Nucleus accumbens (tissue), 56 donors: ENCODE data around the gene KCNC1.

Experiments
- DNase-seq, 56 donors: peaks; one replicate each; lab custom pipeline; 2025; lab: John Stamatoyannopoulos, UW

KCNC1 gene

DNA sequence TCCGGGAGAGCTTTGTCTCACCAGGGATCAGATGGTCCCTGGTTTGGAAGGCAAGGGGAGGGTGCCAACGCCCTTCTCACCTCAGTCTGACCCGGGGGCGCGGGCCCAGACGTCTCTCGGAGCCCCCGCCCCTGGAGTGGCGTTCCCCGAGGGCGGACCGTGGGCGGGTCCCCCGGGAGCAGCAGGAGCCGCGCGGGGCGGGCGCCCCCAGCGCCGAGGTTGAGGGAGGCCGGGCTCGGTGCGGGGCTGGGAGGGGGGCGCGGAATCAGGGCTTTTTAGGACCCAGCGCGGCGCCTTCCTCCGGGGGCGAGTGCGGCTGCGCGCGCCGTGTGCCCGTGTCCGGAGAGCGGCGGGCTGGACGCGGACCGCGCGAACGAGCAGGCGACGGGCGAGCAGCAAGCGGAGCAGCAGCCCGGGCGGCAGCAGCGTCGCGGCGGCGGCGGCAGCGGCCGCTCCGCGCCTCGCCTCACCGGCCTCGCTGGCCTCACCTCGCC, at the start of gene KCNC1:
TSS of gene KCNC1 (plus strand) at position 364 of the 494 bp plus-strand sequence. CDS start 1,222 bp downstream, outside the sequence.
- peak in 28 of 56 donors; percentile 10 to 68 (median 36) for DNase-seq

DNA sequence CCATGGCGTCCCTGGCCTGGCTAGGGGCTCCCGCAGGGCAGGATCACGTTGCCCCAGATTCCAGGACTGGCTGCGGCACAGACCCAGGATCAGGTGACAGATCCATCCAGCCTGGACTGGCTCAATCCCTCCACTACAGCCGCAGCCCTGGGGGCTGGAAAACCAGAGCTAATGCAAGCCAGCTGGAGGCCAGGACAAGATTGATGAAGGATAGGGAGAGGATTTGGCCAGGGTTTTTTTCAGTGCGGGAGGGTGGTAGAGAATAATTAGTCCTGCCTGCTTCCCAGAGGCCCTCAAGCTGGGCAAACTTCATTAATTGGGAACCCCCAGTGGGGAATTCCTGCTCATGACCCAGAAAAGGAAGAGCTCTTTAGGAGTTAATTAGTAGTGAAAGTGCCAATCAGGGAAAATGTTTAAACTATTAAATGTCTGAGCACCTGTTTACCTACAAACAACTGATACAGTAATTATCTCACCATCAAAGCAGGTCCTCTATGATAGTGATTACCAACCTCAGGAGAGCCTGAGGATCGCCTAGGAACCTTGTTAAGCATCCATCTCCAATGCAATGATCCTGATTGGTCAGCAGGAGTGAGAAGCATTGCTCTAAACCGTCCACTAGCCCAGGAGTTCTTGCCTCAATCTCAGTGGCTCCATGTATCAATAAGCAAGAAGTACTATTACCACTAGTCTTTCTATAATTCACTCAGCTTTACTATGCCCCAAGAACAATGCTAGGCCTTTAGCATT, 48.2 kb upstream of the KCNC1 start:
- no peak for DNase-seq

DNA sequence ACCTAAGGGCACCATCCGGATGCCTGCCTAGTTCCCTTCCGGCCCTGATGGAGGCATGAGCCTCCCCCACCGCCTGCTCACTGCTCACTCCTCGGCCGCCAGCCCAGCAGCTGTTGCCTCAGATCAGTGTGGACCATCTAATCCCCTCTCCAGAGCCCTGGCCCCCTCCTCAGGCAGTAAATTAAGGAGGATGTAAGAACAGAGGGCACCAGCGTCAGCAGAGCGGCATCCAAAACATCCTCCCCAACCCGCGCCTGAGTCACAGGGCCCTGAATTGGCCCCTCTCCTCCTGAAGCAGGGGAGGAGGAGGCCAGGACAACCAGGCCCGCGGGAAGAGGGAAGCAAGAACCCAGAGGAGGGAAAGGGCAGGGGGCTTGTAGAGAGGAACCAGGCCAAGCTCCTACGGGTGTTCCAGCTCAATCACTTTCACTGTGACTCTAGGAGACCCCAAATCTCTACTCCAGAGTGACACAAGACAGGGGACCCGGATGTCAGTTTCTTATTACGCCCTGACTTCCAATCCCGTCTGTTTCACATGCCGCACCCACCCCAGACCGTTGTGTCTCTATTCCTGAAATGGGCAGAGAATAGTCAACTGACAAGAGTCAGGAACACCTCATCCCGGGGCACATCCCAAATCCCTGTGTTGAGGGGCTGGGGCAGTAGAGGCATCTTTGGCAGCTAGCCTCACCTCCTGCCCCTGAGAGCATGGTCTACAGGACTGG, 46.5 kb upstream of the KCNC1 start:
- DNase-seq, result no peak

DNA sequence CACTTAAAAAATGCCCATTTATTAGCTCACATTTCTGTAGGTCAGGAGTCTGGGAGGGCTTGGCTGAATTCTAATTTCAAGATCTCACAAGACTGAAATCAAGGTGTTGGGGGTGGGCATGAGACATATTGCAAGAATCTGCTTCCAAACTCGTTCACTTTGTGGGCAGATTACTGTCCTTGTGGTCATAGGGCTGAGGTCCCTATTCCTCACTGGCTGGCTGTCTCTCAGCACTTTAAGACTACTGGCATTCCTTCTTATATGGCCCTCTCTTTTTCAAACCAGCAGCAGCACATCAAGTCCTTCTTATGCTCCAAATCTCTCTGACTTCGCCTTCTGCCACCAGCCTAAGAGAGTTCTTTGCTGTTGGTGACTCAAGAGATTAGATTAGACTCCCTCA, 43.0 kb upstream of the KCNC1 start:
- DNase-seq, result no peak

DNA sequence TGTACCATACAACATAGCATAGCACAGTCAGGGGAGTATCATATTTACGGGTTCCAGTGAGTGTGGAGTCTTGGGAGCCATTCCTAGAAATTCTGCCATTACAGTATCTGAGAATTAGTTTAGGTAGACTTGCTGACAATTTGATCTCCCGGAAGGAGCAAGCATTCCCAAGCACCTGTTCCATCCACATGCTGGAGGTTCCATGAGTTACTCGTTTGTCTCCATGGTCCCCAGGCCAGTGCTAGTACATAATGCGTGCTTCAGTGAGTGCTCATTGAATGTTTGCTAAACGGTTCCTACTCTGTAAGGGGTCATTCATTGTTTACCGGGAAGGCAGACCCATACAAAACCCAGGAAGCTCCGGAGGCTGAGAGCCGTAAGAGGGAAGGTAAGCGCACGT, 42.6 kb upstream of the KCNC1 start:
- no peak for DNase-seq

DNA sequence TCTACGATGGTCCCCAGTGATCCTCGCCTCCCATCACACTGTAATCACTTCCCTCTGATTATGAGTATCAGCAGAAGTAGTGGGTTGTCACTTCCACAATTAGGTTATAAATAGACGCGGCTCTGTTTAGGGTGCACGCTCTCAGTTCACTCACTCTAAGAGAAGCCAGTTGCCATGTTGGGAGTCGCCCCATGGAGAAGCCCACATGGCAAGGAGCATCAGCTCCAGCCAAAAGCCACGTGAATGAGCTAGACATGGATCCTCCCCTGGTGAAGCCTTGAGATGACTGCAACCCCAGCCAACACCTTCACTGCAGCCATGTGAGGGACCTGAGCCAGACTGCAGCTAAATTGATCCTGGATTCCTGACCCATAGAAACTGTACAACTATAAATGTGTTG, 41.6 kb upstream of the KCNC1 start:
- no peak for DNase-seq

DNA sequence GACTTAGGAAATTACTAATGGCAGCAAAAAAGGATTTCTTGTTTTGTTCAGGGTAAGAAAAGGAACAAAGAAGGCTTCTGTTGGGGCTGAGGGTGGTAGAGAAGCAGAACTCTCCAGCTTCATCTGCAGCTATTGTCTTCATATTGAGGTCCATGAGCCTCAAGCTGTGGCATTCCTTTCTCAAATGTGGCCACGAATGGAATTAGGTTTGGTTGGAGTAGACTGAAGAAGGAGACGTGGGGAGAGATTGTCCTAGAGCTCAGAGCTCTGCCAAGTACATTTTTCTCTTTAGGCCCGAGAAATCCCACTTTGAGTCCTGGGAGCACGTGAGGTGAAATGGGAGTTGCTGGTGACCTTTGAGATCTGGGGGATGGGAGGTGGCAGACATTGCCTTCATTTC, 41.0 kb upstream of the KCNC1 start:
- no peak for DNase-seq

DNA sequence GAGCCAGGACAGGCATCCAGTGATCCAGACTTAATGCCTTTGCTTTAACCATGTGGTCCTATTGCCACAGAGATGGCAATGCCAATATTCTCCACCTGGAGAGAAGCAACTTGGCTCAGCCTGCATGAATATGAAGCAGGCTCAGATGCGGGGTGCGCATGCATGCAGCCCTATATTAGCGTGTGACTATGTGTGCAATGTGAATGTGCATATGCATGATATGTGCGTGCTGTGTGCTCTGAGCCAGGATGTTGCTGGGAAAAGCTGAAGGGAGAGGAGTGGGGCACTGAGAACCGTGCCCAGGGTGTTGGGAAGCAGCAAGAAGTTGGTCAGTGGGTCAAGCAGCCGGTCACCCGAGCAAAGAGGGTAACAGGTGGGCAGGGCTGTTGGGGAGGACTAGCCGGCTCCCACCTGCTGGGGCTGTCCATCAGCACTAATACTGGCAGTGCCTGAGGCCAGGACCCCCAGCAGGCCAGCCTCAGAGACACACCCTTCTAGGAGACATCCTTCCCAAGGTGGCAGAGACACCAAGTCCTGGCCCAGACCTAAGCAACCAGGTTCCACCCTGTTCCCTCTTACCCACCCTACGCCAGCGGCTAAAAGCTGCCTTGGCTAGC, 40.0 kb upstream of the KCNC1 start:
- no peak for DNase-seq

DNA sequence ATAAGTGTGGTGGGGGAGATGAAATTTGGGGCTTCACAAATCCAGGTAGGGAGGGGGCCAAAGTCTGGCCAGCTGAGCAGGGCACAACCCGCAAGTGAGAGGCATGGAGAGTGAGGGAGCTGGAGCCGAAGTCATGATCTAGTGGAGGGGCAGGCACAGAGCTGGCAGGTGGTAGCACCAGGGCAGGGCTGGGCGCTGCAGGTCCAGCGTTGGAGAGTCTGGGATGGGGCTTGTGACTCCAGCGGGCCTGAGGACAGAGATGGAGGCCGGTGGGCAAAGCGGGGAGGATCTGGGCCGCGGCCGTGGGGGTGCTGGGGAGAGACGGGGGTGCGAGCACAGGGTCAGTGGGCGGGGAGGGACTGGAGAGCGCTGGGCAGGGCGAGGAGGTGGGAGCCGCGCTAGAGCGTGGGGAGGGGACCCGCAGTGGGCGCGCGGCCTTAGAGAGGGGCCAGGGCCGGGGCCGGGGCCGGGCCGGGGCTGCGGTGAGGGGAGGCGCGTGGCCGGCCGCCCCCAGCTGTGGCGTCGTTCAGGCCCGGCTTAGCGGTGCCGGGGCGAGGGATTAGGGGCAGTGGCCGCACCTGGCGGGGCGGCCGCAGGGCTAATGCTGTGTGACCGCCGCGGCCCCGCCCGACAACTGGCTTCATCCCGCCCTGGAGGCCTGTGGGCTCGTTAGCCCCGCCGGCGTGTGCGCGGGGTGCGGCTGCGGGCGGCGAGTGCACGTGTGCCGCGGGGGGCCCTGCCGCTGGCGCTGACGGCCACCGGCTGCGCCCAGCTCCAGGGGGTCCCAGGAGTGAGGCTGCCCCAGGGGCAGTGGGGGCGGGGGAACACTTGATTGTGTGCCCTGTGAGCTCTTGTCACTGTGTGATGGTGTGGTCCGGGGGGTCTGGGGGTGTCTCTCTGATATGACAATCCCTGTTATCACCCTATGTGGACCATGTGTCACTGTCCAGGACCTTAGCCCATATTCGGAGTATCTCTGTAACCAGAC, 38.8 kb upstream of the KCNC1 start:
- no peak for DNase-seq

DNA sequence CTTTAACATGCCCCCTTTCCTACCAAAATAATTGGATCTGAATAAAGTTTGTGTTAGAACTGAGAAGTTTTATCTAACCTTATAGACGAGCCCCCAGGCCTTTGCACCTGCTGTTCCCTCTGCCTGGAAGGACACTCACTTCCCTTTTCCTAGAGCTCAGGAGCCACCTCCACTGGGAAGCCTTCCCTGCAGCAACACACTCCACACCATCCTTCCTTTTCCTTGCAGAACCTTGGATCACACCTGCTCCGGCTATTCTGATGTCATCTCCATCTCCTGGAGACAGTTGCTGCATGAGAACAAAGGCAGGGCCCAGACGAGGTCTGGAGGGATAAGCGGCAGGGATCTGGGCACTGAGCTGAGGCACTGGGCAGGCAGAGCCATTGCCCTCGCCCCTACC, 37.8 kb upstream of the KCNC1 start:
- DNase-seq, result no peak

DNA sequence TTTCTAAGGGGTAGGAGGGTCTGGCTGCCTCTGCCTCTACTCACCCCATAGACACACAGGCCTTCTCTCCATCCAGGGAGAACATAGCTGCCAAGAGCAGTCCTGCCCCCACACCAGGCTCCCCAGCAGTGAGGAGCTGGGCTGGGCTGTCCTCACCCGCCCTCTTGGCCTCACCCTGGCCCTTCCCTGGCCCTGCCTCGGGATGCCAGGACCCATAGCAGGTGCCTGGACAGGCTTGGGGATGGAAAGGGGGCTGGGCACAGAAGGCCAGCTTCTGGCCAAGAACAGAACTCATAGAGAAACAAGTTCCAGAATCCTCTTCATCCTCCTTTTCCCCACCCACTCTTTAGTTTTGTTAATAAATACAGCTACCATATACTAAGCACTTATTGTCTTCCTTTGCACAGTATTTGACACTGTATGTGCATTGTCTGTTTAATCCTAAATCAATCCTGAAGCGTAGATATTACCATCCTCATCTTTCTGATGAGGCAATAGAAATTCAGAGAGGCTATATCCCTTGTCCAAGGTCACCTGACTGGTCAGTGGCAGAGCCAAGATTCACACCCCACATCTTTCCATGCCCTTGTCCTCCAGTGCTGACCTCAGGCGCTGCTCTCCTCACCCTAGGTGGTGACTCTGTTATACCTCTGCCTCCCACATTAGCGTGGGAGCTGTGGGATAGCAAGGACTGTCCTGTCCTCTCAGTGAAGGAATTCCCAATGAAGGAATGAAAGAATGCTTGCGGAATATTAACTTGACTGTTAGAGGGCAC, 37.2 kb upstream of the KCNC1 start:
- DNase-seq, result no peak

DNA sequence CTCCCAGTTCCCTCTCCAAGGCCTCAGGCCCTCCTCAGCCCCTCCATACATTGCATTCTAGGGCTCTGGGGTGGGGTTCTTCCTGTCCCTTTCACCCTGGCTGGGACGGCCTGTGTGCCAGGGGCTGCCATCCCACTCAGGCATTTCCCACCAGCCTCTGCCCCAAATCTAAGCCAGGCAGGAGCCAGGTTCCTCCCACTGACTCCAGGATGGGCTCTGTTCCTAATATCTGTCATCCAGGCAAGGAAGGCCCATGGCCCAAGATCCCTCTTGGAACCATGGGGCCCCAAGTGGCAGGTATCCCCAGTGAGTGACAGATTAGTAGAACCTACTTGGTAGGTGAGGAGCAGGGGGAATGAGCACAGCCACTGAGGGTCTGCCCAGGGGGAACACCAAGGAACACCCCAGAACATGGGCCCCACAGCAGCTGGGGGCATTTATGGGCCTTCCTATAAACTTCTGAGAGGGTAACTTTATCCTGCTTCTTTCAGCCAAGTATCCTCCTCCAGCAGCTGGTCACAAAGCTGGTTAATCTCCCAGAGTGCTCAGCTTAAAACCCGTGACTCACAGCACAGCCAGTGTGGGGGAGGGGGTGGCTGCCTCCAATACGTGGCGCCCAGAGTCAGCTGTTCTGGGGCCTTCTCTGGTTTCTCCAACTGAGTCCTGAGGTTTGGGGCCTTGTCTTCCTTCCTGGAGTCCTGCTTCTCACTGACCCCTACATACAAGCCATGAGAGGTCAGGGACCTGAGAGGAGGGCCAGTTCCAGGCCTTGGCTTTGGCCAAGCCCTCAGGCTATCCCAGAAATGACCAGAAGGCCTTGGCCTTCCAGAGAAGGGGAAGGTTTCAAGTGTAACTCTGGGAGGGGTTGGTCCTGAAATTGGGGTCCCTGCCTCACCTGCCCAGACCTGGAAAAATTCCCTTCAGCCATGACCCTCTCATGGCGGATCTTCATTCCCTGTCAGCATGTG, 35.1 kb upstream of the KCNC1 start:
- DNase-seq, result no peak

DNA sequence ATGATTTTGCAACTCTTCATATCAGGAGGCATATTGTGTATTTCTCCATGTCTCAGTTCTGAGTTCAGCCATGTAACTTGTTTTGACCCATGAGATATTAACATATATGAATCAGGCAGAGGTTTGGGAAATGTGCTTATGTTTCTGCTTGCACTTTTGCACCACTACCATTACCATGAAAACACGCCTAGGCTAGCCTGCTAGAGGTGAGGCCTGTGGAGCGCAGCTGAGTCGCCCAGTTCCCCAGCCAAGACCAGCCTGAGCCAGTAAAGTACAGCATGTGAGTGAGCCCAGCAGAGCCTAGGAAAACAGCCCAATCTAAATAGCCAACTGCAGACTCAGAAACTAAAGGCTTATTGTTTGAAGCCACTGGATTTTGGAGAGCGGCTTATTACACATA, 33.6 kb upstream of the KCNC1 start:
- DNase-seq, result no peak

DNA sequence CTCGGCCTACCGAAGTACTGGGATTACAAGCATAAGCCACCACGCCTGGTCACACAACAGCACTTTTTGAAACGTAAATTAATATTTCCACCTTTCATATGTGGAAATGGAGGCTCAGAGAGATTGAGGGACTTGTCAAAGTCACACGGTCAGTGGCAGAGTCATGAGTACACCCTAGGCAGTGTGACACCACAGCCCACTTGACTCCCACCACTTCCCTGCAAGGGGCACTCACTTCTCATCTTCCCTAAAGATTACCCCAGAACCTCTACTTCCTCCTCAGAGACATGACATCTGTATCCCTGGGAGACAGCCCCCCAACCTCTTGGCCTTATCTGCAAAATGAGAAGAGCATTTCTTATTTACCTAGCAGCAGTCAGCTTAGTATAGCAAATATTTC, 31.7 kb upstream of the KCNC1 start:
- DNase-seq, result no peak

DNA sequence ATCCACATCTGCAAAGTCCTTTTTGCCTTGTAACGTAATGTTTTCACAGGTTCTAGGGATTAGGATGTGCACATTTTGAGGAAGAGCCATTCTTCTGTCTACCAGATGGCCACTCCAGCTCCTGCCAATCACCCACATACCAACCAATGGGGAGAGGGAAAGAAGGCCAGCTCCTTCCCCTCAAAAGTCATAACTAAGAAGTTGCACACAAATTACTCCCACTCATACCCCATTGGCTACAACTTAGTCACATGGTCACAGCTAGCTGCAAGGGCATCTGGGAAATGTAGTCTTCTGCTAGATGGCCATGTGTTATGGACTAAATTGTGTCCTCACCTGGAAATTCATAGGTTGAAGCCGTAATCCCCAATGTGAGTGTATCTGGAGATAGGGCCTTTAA, 30.6 kb upstream of the KCNC1 start:
- DNase-seq, result no peak

DNA sequence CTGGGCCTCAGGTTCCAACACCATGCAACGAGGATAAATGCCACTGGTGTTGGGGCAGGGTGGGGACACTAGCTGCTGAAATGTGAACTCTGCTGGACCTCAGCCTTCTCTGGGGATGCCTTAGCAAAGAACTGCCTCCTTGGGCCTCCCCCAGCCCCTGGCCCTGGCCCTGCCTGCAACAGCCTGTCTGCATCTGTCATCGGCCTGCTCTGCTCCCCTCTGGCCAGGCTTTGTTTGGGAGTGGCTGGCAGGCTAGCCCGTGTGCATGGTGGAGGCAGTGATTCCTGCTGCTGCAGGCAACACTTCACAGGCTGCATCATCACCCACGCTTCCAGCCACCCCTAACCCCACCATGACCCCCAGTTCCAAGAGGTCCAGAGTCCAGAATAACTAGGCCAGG, 26.8 kb upstream of the KCNC1 start:
- DNase-seq, result no peak

DNA sequence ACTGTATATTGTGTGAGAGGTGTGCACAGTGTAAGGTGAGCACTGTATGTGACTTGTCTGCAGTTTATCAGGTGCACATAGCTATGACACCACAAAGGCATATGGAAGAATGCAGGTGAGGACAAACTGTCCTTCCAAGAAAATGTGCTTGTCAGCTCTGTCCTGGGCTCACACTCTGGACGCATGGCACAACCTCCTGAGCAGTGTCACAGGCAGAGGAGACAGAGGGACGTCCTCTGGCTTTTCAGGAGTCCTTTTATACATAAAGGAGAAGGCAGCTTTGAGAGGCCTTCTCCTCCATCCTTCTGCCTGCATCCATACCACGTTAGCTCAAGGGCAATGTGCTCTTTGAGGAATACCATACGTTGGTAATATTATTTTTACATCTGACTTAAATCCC, 22.7 kb upstream of the KCNC1 start:
- DNase-seq, result no peak

DNA sequence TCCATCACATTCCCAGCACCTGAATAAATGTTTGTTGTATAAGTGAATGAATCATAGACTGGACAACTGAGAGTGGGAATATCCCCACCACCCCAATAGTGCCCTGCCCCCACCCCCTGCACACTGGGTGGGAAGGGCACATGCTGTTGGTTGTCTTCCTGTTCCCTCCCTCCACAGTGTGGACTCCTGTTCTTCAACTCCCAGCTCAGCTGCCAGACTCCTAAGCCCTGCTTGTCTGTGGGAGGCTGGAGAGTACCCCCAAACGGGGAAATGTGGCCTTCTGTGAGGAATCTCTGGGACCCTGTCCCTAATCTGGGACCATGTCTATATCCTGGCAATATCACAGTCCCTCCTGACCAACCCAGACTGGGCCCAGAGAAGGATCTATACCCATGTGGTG, 20.7 kb upstream of the KCNC1 start:
- DNase-seq, result no peak
